IMR-90 (cell line): ENCODE measurements around the gene IDH3A.

ENCODE experiments used
- BHLHE40 ChIP-seq: fragments of 150-350 bp; IDR thresholded peaks from 2 replicates; pipeline ENCODE4 v1.6.1; 2016; ENCODE audit warnings: mild to moderate bottlenecking, low read depth, low read length
- CEBPB ChIP-seq: IDR thresholded peaks from 2 replicates; pipeline ENCODE4 v1.6.1; 2012; ENCODE audit warnings: low read depth, low read length, improper control_type of control experiment
- CTCF ChIP-seq: conservative IDR thresholded peaks from 2 replicates; pipeline ENCODE4 v1.5.1; 2012; ENCODE audit warnings: mild to moderate bottlenecking, low read depth, low read length, improper control_type of control experiment
- FOS ChIP-seq: fragments of 150-350 bp; IDR thresholded peaks from 2 replicates; pipeline ENCODE4 v1.6.1; 2016; ENCODE audit warnings: low read depth, low read length
- MAFK ChIP-seq: IDR thresholded peaks from 2 replicates; pipeline ENCODE4 v1.6.1; 2012; ENCODE audit warnings: low read depth, low read length, improper control_type of control experiment
- MAZ ChIP-seq: IDR thresholded peaks from 2 replicates; pipeline ENCODE4 v1.6.1; 2012; ENCODE audit warnings: low read depth, mild to moderate bottlenecking, low read length, improper control_type of control experiment, moderate library complexity, borderline replicate concordance
- MXI1 ChIP-seq: IDR thresholded peaks from 2 replicates; pipeline ENCODE4 v1.6.1; 2012; ENCODE audit warnings: low read depth, mild to moderate bottlenecking, low read length, moderate library complexity, borderline replicate concordance
- POLR2A ChIP-seq: IDR thresholded peaks from 2 replicates; pipeline ENCODE4 v1.6.1; 2012; ENCODE audit warnings: mild to moderate bottlenecking, low read depth, low read length
- RAD21 ChIP-seq: IDR thresholded peaks from 2 replicates; pipeline ENCODE4 v1.6.1; 2012; ENCODE audit warnings: low read length, improper control_type of control experiment
- RCOR1 ChIP-seq: IDR thresholded peaks from 2 replicates; pipeline ENCODE4 v1.6.1; 2012; ENCODE audit warnings: mild to moderate bottlenecking, low read length, improper control_type of control experiment; ENCODE audit not compliant: insufficient replicate concordance
- RFX5 ChIP-seq: IDR thresholded peaks from 2 replicates; pipeline ENCODE4 v1.8.0; 2012; ENCODE audit warnings: low read depth, mild to moderate bottlenecking, low read length, moderate library complexity
- USF2 ChIP-seq: fragments of 150-350 bp; IDR thresholded peaks from 2 replicates; pipeline ENCODE4 v1.6.1; 2017; ENCODE audit warnings: mild to moderate bottlenecking, antibody characterized with exemption, low read length, low read depth

- no peak for TF ChIP-seq CTCF
- no peak for TF ChIP-seq RAD21
- no peak for TF ChIP-seq POLR2A
- no peak for TF ChIP-seq MAFK
- no peak for TF ChIP-seq FOS
- TF ChIP-seq BHLHE40, result no peak
- no peak for TF ChIP-seq USF2
- no peak for TF ChIP-seq RCOR1
- TF ChIP-seq RFX5, result no peak
- TF ChIP-seq CEBPB, result no peak
- TF ChIP-seq MXI1, result no peak
- no peak for TF ChIP-seq MAZ
These were observed 54.4 kb downstream of the IDH3A start for GRCh38 chr15:78203346-78204225.
